ENCODE measurements around the gene SRC.

DNA sequence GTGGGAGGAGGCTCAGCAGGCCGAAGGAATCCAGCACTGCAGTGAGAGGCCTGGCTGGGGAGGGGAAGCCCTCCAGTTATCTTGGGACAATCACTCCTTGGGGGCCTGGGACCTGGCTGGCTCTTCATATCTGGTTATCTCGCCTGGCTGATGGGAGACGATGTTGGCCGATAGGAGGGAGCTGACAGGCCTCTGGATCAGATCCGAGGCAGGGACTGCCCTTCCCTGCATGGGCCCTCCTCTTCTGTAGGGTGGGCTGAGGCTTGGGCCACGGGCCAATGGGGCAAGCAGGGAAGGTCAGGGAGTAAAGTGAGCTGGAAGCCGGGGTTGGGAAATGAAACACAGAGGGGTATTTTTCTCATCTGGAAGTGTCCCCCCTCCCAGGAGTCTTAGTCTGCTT is 31.3 kb upstream of the SRC start:
- TF ChIP-seq EZH2 (IDR thresholded peaks at IDR 0.05) (no peak), POLR2AphosphoS5 (IDR thresholded peaks at IDR 0.05; ENCODE audit: borderline replicate concordance, low read depth, low read length) (no peak), FOXP2 (optimal IDR thresholded peaks at IDR 0.05; ENCODE audit: control extremely low read depth, extremely low read length, insufficient read depth) (no peak)
